SU-DHL-6 (cell line): Measurements from ENCODE around the gene GORASP1.
"Not testable (repeated sequence)": the region's sequence is repeated elsewhere in the genome, so short reads cannot be mapped to it uniquely, and the experiment has no call there.

ENCODE experiments used
- H2AFZ ChIP-seq: fragments of 200-600 bp; sonication (generic); 2 replicates; pipeline ENCODE4 v1.6.1; 2014; ENCODE audit warnings: low read depth, mild to moderate bottlenecking, moderate library complexity, mixed read lengths, antibody characterized with exemption, low read length; ENCODE audit not compliant: severe bottlenecking
- H3F3A ChIP-seq: fragments of 200-600 bp; shearing (Covaris generic); 2 replicates; pipeline ENCODE4 v1.6.0; 2016; ENCODE audit warnings: antibody characterized with exemption, mild to moderate bottlenecking; ENCODE audit not compliant: insufficient read depth
- H3K27ac ChIP-seq: fragments of 200-600 bp; sonication (generic); 2 replicates; pipeline ENCODE4 v1.5.1; 2016; ENCODE audit warnings: low read depth, mild to moderate bottlenecking, low read length, moderate library complexity, mixed read lengths
- H3K27me3 ChIP-seq: fragments of 200-600 bp; sonication (generic), shearing (Covaris generic); 2 replicates; pipeline ENCODE4 v1.6.0; 2014; ENCODE audit warnings: mild to moderate bottlenecking, low read length
- H3K36me3 ChIP-seq: fragments of 200-600 bp; sonication (generic); 2 replicates; pipeline ENCODE4 v1.6.1; 2014; ENCODE audit warnings: mild to moderate bottlenecking, low read length, mixed read lengths
- H3K4me2 ChIP-seq: fragments of 300-600, 200-600 bp; shearing (Covaris generic), sonication (generic); 2 replicates; pipeline ENCODE4 v1.6.0; 2014; ENCODE audit warnings: low read length, low read depth, mild to moderate bottlenecking; ENCODE audit not compliant: poor library complexity, severe bottlenecking
- H3K4me3 ChIP-seq: fragments of 200-600 bp; sonication (generic); 2 replicates; pipeline ENCODE4 v1.5.1; 2014; ENCODE audit warnings: antibody characterized with exemption, low read length, mild to moderate bottlenecking, mixed read lengths; ENCODE audit not compliant: insufficient read depth, poor library complexity, severe bottlenecking
- H3K79me2 ChIP-seq: fragments of 200-600 bp; sonication (generic); 2 replicates; pipeline ENCODE4 v1.6.1; 2014; ENCODE audit warnings: mild to moderate bottlenecking, low read length, moderate library complexity; ENCODE audit not compliant: insufficient read depth
- H3K9ac ChIP-seq: fragments of 200-600 bp; sonication (generic); 2 replicates; pipeline ENCODE4 v1.7.0; 2014; ENCODE audit warnings: mild to moderate bottlenecking, low read length
- H3K9me2 ChIP-seq: fragments of 200-600 bp; sonication (generic); replicated peaks from 2 replicates; pipeline ENCODE4 v1.6.1; 2014; ENCODE audit warnings: low read length; ENCODE audit not compliant: insufficient read depth
- H3K9me3 ChIP-seq: fragments of 200-600 bp; sonication (generic); 2 replicates; pipeline ENCODE4 v1.6.1; 2014; ENCODE audit warnings: low read length, mixed read lengths; ENCODE audit not compliant: insufficient read depth
- H4K20me1 ChIP-seq: fragments of 200-600 bp; sonication (generic); 2 replicates; pipeline ENCODE4 v1.6.1; 2014; ENCODE audit warnings: low read depth, mild to moderate bottlenecking, antibody characterized with exemption, low read length, moderate library complexity, mixed read lengths
- EZH2phosphoT487 ChIP-seq: fragments of 200-600 bp; sonication (generic), shearing (Covaris generic); conservative IDR thresholded peaks from 2 replicates; pipeline ENCODE4 v1.6.1; 2018; ENCODE audit warnings: mild to moderate bottlenecking, antibody characterized with exemption, low read length, moderate library complexity, mixed read lengths
- TF ChIP-seq, protein P1 (sequence below): fragments of 200-600 bp; sonication (generic); IDR thresholded peaks from one replicate; pipeline ENCODE4 v1.5.1; 2017; ENCODE audit warnings: antibody characterized with exemption, mild to moderate bottlenecking, low read length, moderate library complexity; ENCODE audit not compliant: insufficient read depth, poor library complexity, severe bottlenecking

The GORASP1 gene

DNA sequence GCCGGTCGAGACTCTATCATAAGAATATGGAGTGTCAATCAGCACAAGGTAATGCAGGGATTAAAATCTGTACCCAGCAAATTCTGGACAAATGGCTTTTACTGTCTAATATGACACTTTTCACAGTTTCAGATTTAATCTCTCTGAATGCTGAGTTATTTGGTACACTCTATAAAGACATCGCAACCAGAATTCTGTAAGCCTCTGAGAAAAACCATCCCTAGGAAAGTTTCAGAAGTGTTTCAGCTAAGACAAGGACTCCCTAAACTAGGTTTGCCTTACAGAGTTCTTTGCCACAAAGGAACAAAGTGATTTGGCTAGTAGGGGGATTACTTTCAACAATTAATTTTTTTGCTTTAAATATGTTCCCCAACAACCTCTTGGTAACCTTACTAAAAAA lies 44.3 kb downstream of the GORASP1 start:
- Histone ChIP-seq H3K79me2 (no peaks in the 10 kb centered on the region), H3K36me3 (no peaks in the 10 kb centered on the region)

DNA sequence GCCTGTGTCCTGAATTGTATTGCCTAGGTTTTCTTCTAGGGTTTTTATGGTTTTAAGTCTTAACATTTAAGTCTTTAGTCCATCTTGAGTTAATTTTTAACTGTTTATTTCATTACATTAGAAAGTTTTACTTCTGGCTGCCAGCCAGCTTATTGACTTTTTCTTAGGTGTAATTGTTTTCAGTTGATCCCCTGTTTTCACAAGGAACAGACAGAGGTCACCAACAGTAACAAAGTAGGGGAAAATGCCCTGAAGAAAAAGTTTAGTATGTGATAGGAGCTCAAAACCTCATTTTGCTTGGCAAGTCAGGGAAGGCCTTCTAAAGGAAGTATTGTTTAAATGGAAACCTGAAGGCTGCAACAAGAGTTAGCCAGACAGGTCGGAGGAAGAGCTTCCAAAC lies 45.2 kb downstream of the GORASP1 start:
- H3K9ac ChIP-seq: no peak overlapping the region
- H3K9me2 ChIP-seq: no peaks in the 10 kb centered on the region
- H3K36me3 ChIP-seq: no peaks in the 10 kb centered on the region
- H3K4me3 ChIP-seq: no peak overlapping the region
- H3K27ac ChIP-seq: no peak overlapping the region
- H3K9me3 ChIP-seq: no peaks in the 10 kb centered on the region
- H3K4me2 ChIP-seq: no peak overlapping the region
- H2AFZ ChIP-seq: no peak overlapping the region
- no peaks in the 10 kb centered on the region for H3F3A ChIP-seq
- TF ChIP-seq, protein P1, sequence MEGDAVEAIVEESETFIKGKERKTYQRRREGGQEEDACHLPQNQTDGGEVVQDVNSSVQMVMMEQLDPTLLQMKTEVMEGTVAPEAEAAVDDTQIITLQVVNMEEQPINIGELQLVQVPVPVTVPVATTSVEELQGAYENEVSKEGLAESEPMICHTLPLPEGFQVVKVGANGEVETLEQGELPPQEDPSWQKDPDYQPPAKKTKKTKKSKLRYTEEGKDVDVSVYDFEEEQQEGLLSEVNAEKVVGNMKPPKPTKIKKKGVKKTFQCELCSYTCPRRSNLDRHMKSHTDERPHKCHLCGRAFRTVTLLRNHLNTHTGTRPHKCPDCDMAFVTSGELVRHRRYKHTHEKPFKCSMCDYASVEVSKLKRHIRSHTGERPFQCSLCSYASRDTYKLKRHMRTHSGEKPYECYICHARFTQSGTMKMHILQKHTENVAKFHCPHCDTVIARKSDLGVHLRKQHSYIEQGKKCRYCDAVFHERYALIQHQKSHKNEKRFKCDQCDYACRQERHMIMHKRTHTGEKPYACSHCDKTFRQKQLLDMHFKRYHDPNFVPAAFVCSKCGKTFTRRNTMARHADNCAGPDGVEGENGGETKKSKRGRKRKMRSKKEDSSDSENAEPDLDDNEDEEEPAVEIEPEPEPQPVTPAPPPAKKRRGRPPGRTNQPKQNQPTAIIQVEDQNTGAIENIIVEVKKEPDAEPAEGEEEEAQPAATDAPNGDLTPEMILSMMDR: no peak
- no peak for TF ChIP-seq EZH2phosphoT487
- H3K79me2 ChIP-seq: 0 out of 2 replicates have a peak, but pooled peaks cover 2% of the 10 kb centered on the region
- no peaks in the 10 kb centered on the region for H3K27me3 ChIP-seq
- H4K20me1 ChIP-seq: no peaks in the 10 kb centered on the region; the same call in 1 of the 2 replicates

More for the DNA sequence above, 44.3 kb downstream of the GORASP1 start:
- H3K9me3 ChIP-seq: no peaks in the 10 kb centered on the region
- H3K27ac ChIP-seq: no peak overlapping the region
- H3K4me2 ChIP-seq: no peak overlapping the region
- H3K4me3 ChIP-seq: no peak overlapping the region
- TF ChIP-seq, protein P1: no peak
- TF ChIP-seq EZH2phosphoT487: no peak
- H3K9ac ChIP-seq: no peak overlapping the region
- no peak overlapping the region for H2AFZ ChIP-seq
- H3K27me3 ChIP-seq: no peaks in the 10 kb centered on the region
- H4K20me1 ChIP-seq: no peaks in the 10 kb centered on the region; the same call in 1 of the 2 replicates
- no peaks in the 10 kb centered on the region for H3F3A ChIP-seq
- no peaks in the 10 kb centered on the region for H3K9me2 ChIP-seq

DNA sequence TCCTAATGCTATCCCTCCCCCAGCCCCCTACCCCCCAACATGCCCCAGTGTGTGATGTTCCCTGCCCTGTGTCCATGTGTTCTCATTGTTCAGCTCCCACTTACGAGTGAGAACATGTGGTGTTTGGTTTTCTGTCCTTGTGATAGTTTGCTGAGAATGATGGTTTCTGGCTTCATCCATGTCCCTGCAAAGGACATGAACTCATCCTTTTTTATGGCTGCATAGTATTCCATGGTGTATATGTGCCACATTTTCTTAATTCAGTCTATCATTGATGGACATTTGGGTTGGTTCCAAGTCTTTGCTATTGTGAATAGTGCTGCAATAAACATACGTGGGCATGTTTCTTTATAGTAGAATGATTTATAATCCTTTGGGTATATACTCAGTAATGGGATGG lies 46.2 kb downstream of the GORASP1 start:
- H3K9me3 ChIP-seq, H3K27ac ChIP-seq, H3K4me3 ChIP-seq, H3K79me2 ChIP-seq, H3K9me2 ChIP-seq, H2AFZ ChIP-seq, H3F3A ChIP-seq, H3K27me3 ChIP-seq, H3K36me3 ChIP-seq, H3K4me2 ChIP-seq, H4K20me1 ChIP-seq, H3K9ac ChIP-seq: not testable (repeated sequence)

DNA sequence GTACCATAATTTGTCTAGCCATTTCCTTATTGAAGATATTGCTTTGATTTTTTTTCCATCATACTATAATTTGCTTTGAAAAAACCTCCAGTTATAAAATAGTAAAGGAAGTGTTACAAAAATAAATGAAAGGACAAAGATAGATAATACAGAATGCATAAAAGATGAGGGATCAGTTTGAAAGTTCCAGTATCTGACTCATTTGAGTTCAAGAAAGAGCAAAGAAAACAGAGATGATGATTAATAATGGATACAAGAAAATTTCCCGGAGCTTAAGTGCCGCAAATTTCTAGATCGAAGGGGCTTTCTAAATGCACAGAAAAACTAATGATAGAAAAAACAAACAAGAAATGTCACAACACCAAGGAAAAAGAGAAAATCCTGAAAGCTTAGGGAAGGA lies 51.3 kb downstream of the GORASP1 start:
- 0 out of 2 replicates have a peak, but pooled peaks cover 6% of the 10 kb centered on the region for H3K79me2 ChIP-seq
- H3K9me3 ChIP-seq: no peaks in the 10 kb centered on the region
- no peaks in the 10 kb centered on the region for H3K27me3 ChIP-seq
- no peak overlapping the region for H3K4me3 ChIP-seq
- no peaks in the 10 kb centered on the region for H3F3A ChIP-seq
- TF ChIP-seq EZH2phosphoT487: no peak
- TF ChIP-seq, protein P1: no peak
- H3K9ac ChIP-seq: no peak overlapping the region
- no peak overlapping the region for H2AFZ ChIP-seq
- H3K4me2 ChIP-seq: no peak overlapping the region
- no peaks in the 10 kb centered on the region for H4K20me1 ChIP-seq
- no peaks in the 10 kb centered on the region for H3K9me2 ChIP-seq
- H3K36me3 ChIP-seq: no peaks in the 10 kb centered on the region
- H3K27ac ChIP-seq: no peak overlapping the region
